Caki2 (cell line): ENCODE measurements around the gene PNKD. TPM values are rescaled to one million over a fixed set of nuclear protein-coding genes. Genes with fewer than 3 reads are reported as not detected.

Experiments used
- DNase-seq: peaks from one replicate; pipeline ENCODE4 v3.0.0-alpha.2; 2015; ENCODE audit warnings: low read depth
- in situ Hi-C: cut with HindIII; loops from 2 replicates; pipeline ENCODE4 v1.10.0; 2016; ENCODE audit warnings: low sequenced_read_pairs, low pct_unique_long_range_greater_than_20kb, mixed read lengths
- total RNA-seq: library from RNA; depleted of rRNA; stranded (reverse); fragments of >200 nt; shearing (Covaris generic); gene quantifications from 2 replicates; pipeline ENCODE4 v1.2.3, GENCODE V29; 2014; ENCODE audit warnings: low replicate concordance; rRNA removed

The PNKD gene
- total RNA-seq: 66.8 and 75.8 TPM in 2 replicates

- peak; percentile 100 for DNase-seq
- in situ Hi-C loops: no loop called here
Observed at GRCh38 chr2:218269900-218270720, at the start of gene PNKD, which contains the start of gene AAMP. Gene PNKD (plus strand): TSS chr2:218270519. CDS start chr2:218270536, 17 bp downstream. Gene AAMP (minus strand): TSS chr2:218270137. CDS start chr2:218270086, 51 bp downstream.

- in situ Hi-C loops: no loop called here
- DNase-seq: no peak
Observed at GRCh38 chr2:218221000-218221399, 49.3 kb upstream of the PNKD start.

- in situ Hi-C loops: no loop called here
- DNase-seq: peak; percentile 59
Observed at GRCh38 chr2:218223046-218223445, 47.3 kb upstream of the PNKD start.

- in situ Hi-C loops: no loop called here
- no peak for DNase-seq
Observed at GRCh38 chr2:218224186-218224585, 46.1 kb upstream of the PNKD start.

- no peak for DNase-seq
- in situ Hi-C loops: no loop called here
Observed at GRCh38 chr2:218226903-218227302, 43.4 kb upstream of the PNKD start.

- no peak for DNase-seq
- in situ Hi-C loops: no loop called here
Observed at GRCh38 chr2:218228366-218229090, 41.8 kb upstream of the PNKD start.

GRCh38 chr2:218229239-218229638 lies 41.1 kb upstream of the PNKD start:
- peak; percentile 32 for DNase-seq
- in situ Hi-C loops: no loop called here

GRCh38 chr2:218229851-218230250 lies 40.5 kb upstream of the PNKD start:
- peak; percentile 73 for DNase-seq
- in situ Hi-C loops: no loop called here

- in situ Hi-C loops: no loop called here
- peak; percentile 98 for DNase-seq
Observed at GRCh38 chr2:218230882-218231281, 39.4 kb upstream of the PNKD start.

GRCh38 chr2:218233543-218233942 lies 36.8 kb upstream of the PNKD start:
- DNase-seq: no peak
- in situ Hi-C loops: no loop called here

- in situ Hi-C loops: no loop called here
- DNase-seq: no peak
Observed at GRCh38 chr2:218234521-218234920, 35.8 kb upstream of the PNKD start.

GRCh38 chr2:218235017-218235416 lies 35.3 kb upstream of the PNKD start:
- DNase-seq: no peak
- in situ Hi-C loops: no loop called here

GRCh38 chr2:218236829-218237228 lies 33.5 kb upstream of the PNKD start:
- in situ Hi-C loops: no loop called here
- no peak for DNase-seq

- in situ Hi-C loops: no loop called here
- no peak for DNase-seq
Observed at GRCh38 chr2:218238887-218239286, 31.4 kb upstream of the PNKD start.

GRCh38 chr2:218244204-218244603 lies 26.1 kb upstream of the PNKD start:
- in situ Hi-C loops: no loop called here
- no peak for DNase-seq

- no peak for DNase-seq
- in situ Hi-C loops: no loop called here
Observed at GRCh38 chr2:218244665-218245064, 25.7 kb upstream of the PNKD start.

GRCh38 chr2:218245214-218245613 lies 25.1 kb upstream of the PNKD start:
- in situ Hi-C loops: no loop called here

GRCh38 chr2:218249691-218250090 lies 20.6 kb upstream of the PNKD start:
- DNase-seq: no peak
- in situ Hi-C loops: no loop called here

More at GRCh38 chr2:218245214-218245613, 25.1 kb upstream of the PNKD start:
- no peak for DNase-seq

GRCh38 chr2:218252509-218253231 lies 17.6 kb upstream of the PNKD start:
- in situ Hi-C loops: no loop called here

More at GRCh38 chr2:218252509-218253231, 17.6 kb upstream of the PNKD start:
- DNase-seq: no peak
